Muscle of leg (tissue), 11 donors: Measurements from ENCODE around the gene KCNIP4. TPM values are rescaled to one million over a fixed set of nuclear protein-coding genes. Genes with fewer than 3 reads are reported as not detected.
A peak's percentile ranks its signal among the peaks of the same experiment; 100 is the strongest.

Experiments
- DNase-seq: peaks from one replicate; pipeline ENCODE4 v3.0.0; 2013
- H3K27ac ChIP-seq: one replicate; pipeline ENCODE4 v1.5.1; 2013; ENCODE audit warnings: mild to moderate bottlenecking, low read length, control low read depth
- H3K27me3 ChIP-seq: one replicate; pipeline ENCODE4 v1.6.1; 2013; ENCODE audit warnings: low read length; ENCODE audit not compliant: control insufficient read depth, insufficient read depth
- H3K36me3 ChIP-seq: one replicate; pipeline ENCODE4 v1.6.1; 2013; ENCODE audit warnings: low read length; ENCODE audit not compliant: control insufficient read depth, insufficient read depth
- H3K4me1 ChIP-seq: one replicate; pipeline ENCODE4 v1.6.1; 2013; ENCODE audit warnings: low read length; ENCODE audit not compliant: control insufficient read depth, insufficient read depth
- H3K4me3 ChIP-seq: one replicate; pipeline ENCODE4 v1.5.1; 2013; ENCODE audit warnings: low read length, control low read depth
- H3K9me3 ChIP-seq: replicated peaks from 2 replicates; pipeline ENCODE4 v1.6.1; 2013; ENCODE audit warnings: low read depth, low read length; ENCODE audit not compliant: control insufficient read depth
- WGBS: methylation state at CpG from one replicate; pipeline ENCODE4 v1.1.5; 2013; ENCODE audit warnings: missing lambda C conversion rate; ENCODE audit not compliant: insufficient coverage; 5-methylcytosine and 5-hydroxymethylcytosine counted together
- polyA plus RNA-seq, 8 donors: library from polyadenylated mRNA; unstranded; fragments of 120-200 nt; gene quantifications; one replicate each; pipeline versions ENCODE4 v1.2.1 to v1.2.3, GENCODE V29; 2013; ENCODE audit warnings: inconsistent platforms in 1 of 8, low replicate concordance in 1 of 8; ENCODE audit not compliant: insufficient read length in 8 of 8, insufficient read depth in 1 of 8
- total RNA-seq: library from RNA; stranded (reverse); fragments of 120-200 nt; gene quantifications from one replicate; pipeline ENCODE4 v1.2.4, GENCODE V29; 2013

KCNIP4 gene
- total and polyA plus RNA-seq, 9 donors = 0.44 to 2.8 (median 1.6) TPM

DNA sequence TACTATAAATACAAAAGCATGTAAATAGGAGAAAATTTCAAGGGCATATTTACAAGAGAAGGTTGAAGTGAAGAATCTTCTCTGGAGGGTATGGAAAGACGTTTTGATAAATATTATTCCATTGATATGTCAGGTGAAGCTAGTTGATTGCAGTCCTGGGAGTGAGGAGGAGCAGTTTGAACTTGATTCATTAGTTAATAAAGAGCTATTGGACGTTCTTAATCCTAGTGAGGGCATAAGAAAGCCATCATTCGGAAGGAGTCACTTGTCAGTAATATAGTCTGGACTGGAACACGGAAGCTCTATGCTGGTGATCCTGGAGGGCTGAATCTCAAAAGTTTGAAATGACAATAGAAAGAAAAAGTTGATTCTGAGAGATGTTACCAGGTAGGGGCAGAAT, 793.2 kb downstream of the KCNIP4 start:
- no peaks in the 10 kb centered on the region for H3K4me1 ChIP-seq
- no peaks in the 10 kb centered on the region for H3K9me3 ChIP-seq
- no peaks in the 10 kb centered on the region for H3K36me3 ChIP-seq
- no peak for DNase-seq
- no peak overlapping the region for H3K27ac ChIP-seq
- no peaks in the 10 kb centered on the region for H3K27me3 ChIP-seq
- H3K4me3 ChIP-seq = no peak overlapping the region
- 56% methylated on average over 4 of the region's 4 CpGs for WGBS

DNA sequence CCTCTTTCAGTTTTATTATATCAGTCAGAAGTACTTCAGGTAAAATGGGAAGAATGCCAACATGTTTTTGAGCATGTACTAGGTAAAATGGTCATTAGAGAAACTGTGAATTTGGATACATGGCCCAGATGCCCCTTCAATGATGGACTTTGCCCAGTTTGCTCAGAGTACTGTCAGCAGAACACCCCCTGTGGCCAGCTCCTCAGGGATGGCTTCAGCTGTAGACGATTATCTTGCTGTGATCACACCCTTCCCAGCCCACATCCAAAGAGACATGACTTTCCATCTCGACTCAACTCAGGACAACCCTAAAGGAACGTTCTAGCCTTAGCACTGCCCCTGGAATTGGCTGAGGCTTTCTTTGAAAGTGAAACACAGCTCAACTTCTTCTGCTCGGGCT, 809.2 kb downstream of the KCNIP4 start:
- H3K27ac ChIP-seq = no peak overlapping the region
- H3K36me3 ChIP-seq = no peaks in the 10 kb centered on the region
- no peak overlapping the region for H3K4me3 ChIP-seq
- H3K27me3 ChIP-seq = no peaks in the 10 kb centered on the region
- no peak for DNase-seq
- no peaks in the 10 kb centered on the region for H3K4me1 ChIP-seq
- no peaks in the 10 kb centered on the region for H3K9me3 ChIP-seq
- WGBS = 56% methylated on average over 3 of the region's 4 CpGs

DNA sequence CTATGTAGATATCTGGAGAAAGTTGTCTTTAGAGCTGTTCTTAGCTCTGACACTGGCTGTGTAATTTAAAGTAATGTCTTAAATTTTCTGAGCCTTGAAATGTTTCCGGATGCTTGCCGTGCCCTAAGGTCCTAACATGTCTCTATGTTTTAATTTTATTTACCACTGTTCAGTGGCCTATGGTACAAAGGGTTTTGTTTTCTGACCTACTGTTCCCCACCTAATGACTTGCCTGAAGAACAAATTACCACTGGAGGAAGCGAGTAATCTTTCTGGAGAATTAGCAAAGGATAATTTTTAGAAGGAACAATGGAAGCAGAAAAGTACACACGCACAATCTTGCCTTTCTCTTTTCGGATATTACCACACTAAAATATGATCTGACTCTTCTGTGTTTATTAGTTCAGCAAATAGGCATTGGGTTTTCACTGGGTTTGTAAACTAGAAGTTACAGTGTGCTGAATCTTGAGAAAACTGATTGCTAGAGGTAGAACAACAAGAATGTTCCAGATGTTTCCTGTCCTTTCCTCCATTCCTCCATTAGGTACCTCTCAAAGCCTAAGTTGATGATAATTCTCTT, 812.4 kb downstream of the KCNIP4 start:
- Histone ChIP-seq H3K4me3 (no peak overlapping the region), H3K4me1 (no peaks in the 10 kb centered on the region), H3K9me3 (no peaks in the 10 kb centered on the region), H3K36me3 (no peaks in the 10 kb centered on the region), H3K27me3 (no peaks in the 10 kb centered on the region), H3K27ac (no peak overlapping the region)
- no peak for DNase-seq
- no CpG with 5 or more reads among the region's 5 CpGs for WGBS

DNA sequence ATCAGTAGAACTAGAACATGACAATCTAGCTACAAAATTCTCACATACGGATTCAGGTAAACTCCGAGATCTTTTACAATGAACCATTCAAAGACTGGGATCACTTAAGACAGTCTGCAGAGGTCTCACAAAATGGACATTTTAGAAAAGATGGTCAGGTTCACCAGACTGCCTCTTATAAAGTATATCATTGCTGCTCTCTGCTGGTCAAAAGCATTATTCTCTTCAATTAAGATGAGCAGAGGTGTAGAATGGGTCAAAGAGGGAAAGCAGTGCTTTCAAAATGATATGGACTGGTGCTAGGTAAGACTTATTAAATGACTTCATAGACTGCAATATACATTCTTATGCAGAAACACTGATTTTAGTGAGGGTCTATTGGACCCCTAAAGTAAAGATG, 813.6 kb downstream of the KCNIP4 start:
- DNase-seq = peak; percentile 16
- no peaks in the 10 kb centered on the region for H3K27me3 ChIP-seq
- H3K4me3 ChIP-seq = no peak overlapping the region
- no peak overlapping the region for H3K27ac ChIP-seq
- no CpG with 5 or more reads among the region's 2 CpGs for WGBS
- H3K9me3 ChIP-seq = no peaks in the 10 kb centered on the region
- no peaks in the 10 kb centered on the region for H3K4me1 ChIP-seq
- no peaks in the 10 kb centered on the region for H3K36me3 ChIP-seq

DNA sequence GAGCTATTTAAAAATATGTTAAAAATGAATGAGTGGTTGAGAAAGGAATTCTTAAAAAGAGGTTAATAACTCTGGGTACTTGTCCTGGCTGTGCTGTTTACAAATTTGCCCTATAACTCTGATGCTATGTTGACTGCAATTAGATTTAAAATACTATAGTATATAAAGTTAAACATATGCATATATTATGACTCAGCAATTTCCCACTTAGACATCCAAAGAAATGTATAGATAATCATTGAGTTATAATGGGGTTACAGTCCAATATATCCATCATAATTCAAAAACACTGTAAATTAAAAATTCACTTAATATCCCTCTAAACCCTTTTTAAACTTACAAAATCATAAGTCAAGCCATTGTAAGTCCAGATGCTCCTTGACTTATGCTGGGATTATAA, 818.0 kb downstream of the KCNIP4 start:
- H3K4me3 ChIP-seq = no peak overlapping the region
- DNase-seq = no peak
- H3K36me3 ChIP-seq = no peaks in the 10 kb centered on the region
- H3K27me3 ChIP-seq = no peaks in the 10 kb centered on the region
- H3K4me1 ChIP-seq = no peaks in the 10 kb centered on the region
- no peak overlapping the region for H3K27ac ChIP-seq
- no peaks in the 10 kb centered on the region for H3K9me3 ChIP-seq

DNA sequence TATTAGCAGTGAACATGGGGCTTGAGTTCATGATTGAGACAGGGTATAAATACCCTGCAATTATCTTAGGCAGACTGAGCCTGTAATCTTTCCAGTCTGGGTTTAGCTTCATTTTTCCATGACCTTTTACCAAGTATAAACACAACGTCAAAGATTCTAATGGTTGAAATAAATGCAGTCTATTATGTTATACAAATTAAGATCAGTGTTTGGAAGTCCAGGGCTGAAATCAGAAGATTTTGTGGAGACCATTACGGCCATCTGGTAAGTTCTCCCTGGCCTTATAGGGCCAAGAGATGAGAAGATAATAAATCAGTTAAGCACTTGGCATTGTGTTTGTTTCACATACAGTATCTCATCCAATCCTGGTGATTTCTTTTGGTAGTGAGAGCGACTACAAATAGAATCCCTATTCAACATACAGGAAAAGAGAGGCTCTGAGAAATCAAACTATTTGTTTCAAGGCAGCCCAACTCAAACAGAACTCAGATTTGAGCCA, 822.5 kb downstream of the KCNIP4 start:
- no CpG with 5 or more reads among the region's 3 CpGs for WGBS
- Histone ChIP-seq H3K4me1 (no peaks in the 10 kb centered on the region), H3K9me3 (peaks cover 9% of the 10 kb centered on the region), H3K27ac (no peak overlapping the region), H3K27me3 (no peaks in the 10 kb centered on the region), H3K4me3 (no peak overlapping the region), H3K36me3 (no peaks in the 10 kb centered on the region)
- no peak for DNase-seq

DNA sequence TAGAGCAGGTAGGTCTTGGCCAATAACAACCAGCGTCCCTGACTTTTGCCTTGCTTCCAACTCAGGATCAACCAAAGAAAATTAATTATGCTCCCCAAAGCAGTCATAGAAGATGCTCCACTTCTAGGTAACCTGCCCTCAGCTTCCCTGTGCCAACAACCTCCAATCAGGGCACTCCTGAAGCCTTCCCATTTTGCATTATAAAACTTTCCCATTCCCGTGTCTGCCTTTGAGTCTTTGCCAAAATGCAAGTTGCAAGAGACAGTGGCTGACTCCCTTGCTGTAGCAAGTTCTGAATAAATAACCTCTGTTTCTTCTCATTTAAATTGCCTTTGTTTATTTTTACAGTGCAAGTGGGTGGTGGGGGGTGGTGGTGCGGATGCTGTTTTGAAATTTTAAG, 830.3 kb downstream of the KCNIP4 start:
- H3K4me1 ChIP-seq = no peaks in the 10 kb centered on the region
- no peak overlapping the region for H3K4me3 ChIP-seq
- 50% methylated on average over 1 of the region's 3 CpGs for WGBS
- H3K27ac ChIP-seq = no peak overlapping the region
- no peak for DNase-seq
- H3K27me3 ChIP-seq = no peaks in the 10 kb centered on the region
- H3K9me3 ChIP-seq = peaks cover 6% of the 10 kb centered on the region
- H3K36me3 ChIP-seq = no peaks in the 10 kb centered on the region

DNA sequence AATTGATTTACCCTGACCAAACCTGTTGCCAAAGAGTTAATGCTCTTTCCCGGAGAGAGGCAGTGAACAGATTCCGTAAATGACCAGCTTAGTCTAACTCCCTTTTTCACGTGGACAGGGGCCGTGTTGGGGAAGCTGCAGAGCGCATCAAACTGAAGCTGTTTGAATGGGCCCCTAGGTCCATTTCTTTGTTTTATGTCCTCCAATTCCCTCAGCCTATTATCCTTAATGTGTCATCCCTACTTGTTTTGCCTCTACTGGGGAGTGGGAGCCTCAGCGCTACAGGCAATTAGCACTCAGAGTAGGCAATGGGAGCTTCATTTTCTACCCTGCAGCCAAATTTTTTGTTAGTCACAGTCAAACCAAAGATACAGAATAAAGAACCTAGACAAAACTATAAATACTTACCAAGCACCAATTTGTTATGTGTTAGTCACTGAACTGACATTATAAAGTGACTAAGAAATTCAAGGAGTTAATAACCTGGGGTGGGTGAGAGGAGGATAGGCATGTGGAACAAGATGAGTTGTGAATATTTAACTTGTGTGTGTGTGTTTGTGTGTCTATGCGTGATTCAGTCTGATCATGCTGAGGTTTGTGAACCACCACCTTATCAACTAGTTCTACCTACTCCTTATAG, 830.9 kb downstream of the KCNIP4 start:
- 7% methylated on average over 3 of the region's 7 CpGs for WGBS
- no peaks in the 10 kb centered on the region for H3K36me3 ChIP-seq
- H3K27ac ChIP-seq = no peak overlapping the region
- peaks cover 6% of the 10 kb centered on the region for H3K9me3 ChIP-seq
- no peaks in the 10 kb centered on the region for H3K4me1 ChIP-seq
- no peak overlapping the region for H3K4me3 ChIP-seq
- H3K27me3 ChIP-seq = no peaks in the 10 kb centered on the region
- DNase-seq = no peak

DNA sequence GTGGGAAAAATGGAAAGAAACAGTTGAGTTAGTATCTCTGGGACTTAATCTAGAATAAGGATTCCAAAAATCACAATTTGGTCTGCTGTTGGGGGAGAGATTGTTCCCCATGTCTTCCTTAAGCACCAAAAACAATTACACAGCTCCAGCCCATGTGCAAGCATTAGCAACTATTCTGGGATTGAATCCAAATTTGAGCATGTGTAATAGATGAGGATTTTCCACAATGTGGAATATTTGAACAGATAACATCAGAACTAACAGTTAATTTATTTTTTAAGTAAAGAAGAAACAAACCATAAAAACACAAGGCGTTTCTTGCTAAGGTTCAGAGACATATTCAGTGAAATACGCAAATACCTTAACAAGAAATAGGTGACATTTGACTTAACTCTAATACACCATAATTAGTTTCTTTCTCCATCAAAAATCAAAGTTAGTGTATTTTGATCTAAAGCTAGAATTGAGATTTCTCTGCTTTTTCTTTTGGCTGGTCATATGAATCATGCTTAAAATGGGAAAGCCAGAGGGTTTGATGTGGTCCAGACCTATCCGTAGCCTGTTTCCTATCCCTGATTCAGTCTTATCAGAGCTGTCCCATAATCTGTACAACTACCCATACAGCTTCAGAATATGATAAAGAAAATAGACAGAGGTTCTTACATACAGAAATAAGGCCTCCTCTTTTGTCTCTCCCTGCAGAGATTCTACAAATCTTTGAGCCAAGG, 834.9 kb downstream of the KCNIP4 start:
- no peaks in the 10 kb centered on the region for H3K4me1 ChIP-seq
- DNase-seq = peak; percentile 75
- peaks cover 6% of the 10 kb centered on the region for H3K9me3 ChIP-seq
- no CpG with 5 or more reads among the region's 3 CpGs for WGBS
- no peaks in the 10 kb centered on the region for H3K36me3 ChIP-seq
- H3K27ac ChIP-seq = no peak overlapping the region
- no peaks in the 10 kb centered on the region for H3K27me3 ChIP-seq
- H3K4me3 ChIP-seq = no peak overlapping the region

DNA sequence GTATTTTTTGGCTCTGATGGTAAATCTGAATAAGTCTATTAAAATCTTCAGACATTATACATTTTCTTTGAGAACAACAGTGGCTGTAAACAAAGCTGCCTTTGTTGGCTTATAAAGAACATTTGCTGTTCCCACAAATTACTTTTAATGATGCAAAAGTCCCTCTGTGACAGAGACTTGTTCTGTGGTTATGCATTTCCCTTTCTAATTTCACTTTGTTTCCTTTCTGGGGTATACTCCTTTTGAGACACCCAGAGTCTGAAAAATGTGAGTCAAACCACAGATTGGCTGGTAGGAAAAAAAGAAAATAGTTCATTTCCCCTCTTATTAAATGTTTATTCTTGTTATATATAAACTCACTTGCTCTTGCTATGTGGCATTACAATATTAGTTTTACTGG, 845.9 kb downstream of the KCNIP4 start:
- no peaks in the 10 kb centered on the region for H3K9me3 ChIP-seq
- no peaks in the 10 kb centered on the region for H3K4me1 ChIP-seq
- H3K4me3 ChIP-seq = no peak overlapping the region
- no peaks in the 10 kb centered on the region for H3K27me3 ChIP-seq
- no peak overlapping the region for H3K27ac ChIP-seq
- no peak for DNase-seq
- H3K36me3 ChIP-seq = no peaks in the 10 kb centered on the region
